Endothelial cell of umbilical vein (primary cell): ENCODE measurements around the gene LHFPL6. TPM values are rescaled to one million over a fixed set of nuclear protein-coding genes. Genes with fewer than 3 reads are reported as not detected.

Experiments
- BruUV-seq: library from RNA; stranded (reverse); fragments of 400-500 nt; replicated peaks from 2 replicates; lab custom pipeline; 2021; lab: Mats Ljungman, UMichigan
- CTCF ChIA-PET: fragments of 300-600, 350-600 bp; sonication (Branson Sonifier 250); formaldehyde crosslinking; loops from one replicate; lab custom pipeline; 2021; ENCODE audit warnings: antibody characterized with exemption, inconsistent platforms; lab: Charles Lee
- POLR2A ChIA-PET: fragments of 300-600, 350-600 bp; sonication (Branson Sonifier 250); formaldehyde crosslinking; loops from one replicate; lab custom pipeline; 2021; ENCODE audit warnings: antibody characterized with exemption, inconsistent platforms; lab: Charles Lee
- DNase-seq: peaks from one replicate; pipeline ENCODE4 v3.0.0-alpha.2; 2011; ENCODE audit warnings: low read depth, low spot score
- FAIRE-seq: peaks from 2 replicates; lab custom pipeline; 2011; peaks lifted over from hg19 to GRCh38; lab: Jason Lieb, UNC
- H2AFZ ChIP-seq: 2 replicates; pipeline ENCODE4 v1.6.0; 2012; ENCODE audit warnings: low read depth, low read length, control low read depth, inconsistent platforms
- H3K27ac ChIP-seq: 2 replicates; pipeline ENCODE4 v1.5.1; 2011; ENCODE audit warnings: low read depth, mild to moderate bottlenecking, control low read depth, low read length, moderate library complexity; ENCODE audit not compliant: insufficient read depth
- H3K27me3 ChIP-seq, 2 experiments: 2 replicates each; pipeline versions ENCODE4 v1.6.0 to v1.6.1; 2011; ENCODE audit warnings: low read length in 2 of 2, mixed read lengths in 1 of 2; ENCODE audit not compliant: control insufficient read depth in 2 of 2, insufficient read depth in 2 of 2
- H3K36me3 ChIP-seq, 2 experiments: 2 replicates in 1 of 2; 3 replicates in 1 of 2; pipeline ENCODE4 v1.5.1; 2011; ENCODE audit warnings: low read length in 2 of 2, mild to moderate bottlenecking in 1 of 2, moderate library complexity in 1 of 2; ENCODE audit not compliant: control insufficient read depth in 2 of 2, insufficient read depth in 2 of 2; ENCODE audit errors: extremely low read depth in 1 of 2
- H3K4me1 ChIP-seq: 3 replicates; pipeline ENCODE4 v1.5.1; 2011; ENCODE audit warnings: mild to moderate bottlenecking, low read length; ENCODE audit not compliant: control insufficient read depth, insufficient read depth; ENCODE audit errors: extremely low read depth
- H3K4me2 ChIP-seq: 2 replicates; pipeline ENCODE4 v1.6.1; 2011; ENCODE audit warnings: low read length, control low read depth, mixed read lengths; ENCODE audit not compliant: insufficient read depth
- H3K4me3 ChIP-seq, 3 experiments: fragments of 200-600 bp in 1 of 3; sonication (generic), shearing (Covaris generic) in 1 of 3; replicated peaks in 1 of 3; 2 replicates each; pipeline ENCODE4 v1.5.1; 2011 to 2016; ENCODE audit warnings: control low read depth in 3 of 3, low read length in 3 of 3, mild to moderate bottlenecking in 2 of 3, inconsistent platforms in 1 of 3, low read depth in 1 of 3, moderate library complexity in 1 of 3; ENCODE audit not compliant: insufficient read depth in 1 of 3
- H3K79me2 ChIP-seq: 2 replicates; pipeline ENCODE4 v1.6.0; 2012; ENCODE audit warnings: low read length, inconsistent platforms; ENCODE audit not compliant: control insufficient read depth, insufficient read depth
- H3K9ac ChIP-seq: replicated peaks from 2 replicates; pipeline ENCODE3; 2011; ENCODE audit warnings: low read length, control low read depth; ENCODE audit not compliant: insufficient read depth; ENCODE audit errors: extremely low read depth
- H3K9me1 ChIP-seq: replicated peaks from 3 replicates; pipeline ENCODE4 v1.6.0; 2011; ENCODE audit warnings: mild to moderate bottlenecking, low read length; ENCODE audit not compliant: control insufficient read depth, insufficient read depth; ENCODE audit errors: extremely low read depth
- H3K9me3 ChIP-seq: replicated peaks from 2 replicates; pipeline ENCODE4 v1.5.1; 2012; ENCODE audit warnings: low read length, inconsistent platforms; ENCODE audit not compliant: control insufficient read depth, insufficient read depth
- H4K20me1 ChIP-seq: replicated peaks from 2 replicates; pipeline ENCODE3; 2011; ENCODE audit warnings: mild to moderate bottlenecking, low read length; ENCODE audit not compliant: control insufficient read depth, insufficient read depth; ENCODE audit errors: extremely low read depth
- EZH2 ChIP-seq: IDR thresholded peaks from 2 replicates; pipeline ENCODE4 v1.6.1; 2012; ENCODE audit warnings: borderline replicate concordance, low read depth, mild to moderate bottlenecking, moderate library complexity, low read length, inconsistent platforms; ENCODE audit not compliant: severe bottlenecking
- FOS ChIP-seq: IDR thresholded peaks from 2 replicates; pipeline ENCODE4 v1.6.1; 2011; ENCODE audit warnings: mild to moderate bottlenecking, low read length, moderate library complexity, borderline replicate concordance; ENCODE audit not compliant: insufficient read depth
- GATA2 ChIP-seq: IDR thresholded peaks from 2 replicates; pipeline ENCODE4 v1.7.0; 2011; ENCODE audit warnings: low read depth, mild to moderate bottlenecking, moderate library complexity, mixed read lengths, low read length; ENCODE audit not compliant: insufficient read length, insufficient read depth
- JUN ChIP-seq: IDR thresholded peaks from 2 replicates; pipeline ENCODE4 v1.6.1; 2011; ENCODE audit warnings: borderline replicate concordance, low read depth; ENCODE audit not compliant: insufficient read length, insufficient read depth
- MYC ChIP-seq: IDR thresholded peaks from one replicate; pipeline ENCODE4 v1.6.1; 2011; ENCODE audit warnings: mild to moderate bottlenecking, low read depth, low read length
- POLR2A ChIP-seq: IDR thresholded peaks from 2 replicates; pipeline ENCODE4 v1.6.1; 2012; ENCODE audit warnings: low read depth, mild to moderate bottlenecking, control low read depth, low read length
- POLR2AphosphoS5 ChIP-seq: IDR thresholded peaks from 2 replicates; pipeline ENCODE4 v1.6.1; 2012; ENCODE audit warnings: low read depth, mild to moderate bottlenecking, control low read depth, low read length, moderate library complexity; ENCODE audit not compliant: insufficient read depth
- dilution Hi-C: fragments of 300-500 bp; cut with MboI; formaldehyde crosslinking; loops from one replicate; pipeline ENCODE4 v1.15.0; 2019; ENCODE audit warnings: low sequenced_read_pairs; ENCODE audit not compliant: extremely low pct_ligation_motif_present
- intact Hi-C: fragments of 100-400 bp; cut with micrococcal nuclease; formaldehyde crosslinking; loops from one replicate; pipeline ENCODE4 v1.10.0; 2022
- polyA plus RNA-seq, 4 experiments: library from polyadenylated mRNA; depleted of rRNA in 3 of 4; stranded (reverse) in 3 of 4; unstranded in 1 of 4; fragments of >200 nt; gene quantifications; 2 replicates each; pipeline versions ENCODE4 v1.2.1 to v1.2.3, GENCODE V29; 2011 to 2012; ENCODE audit warnings: missing spikeins in 1 of 4
- total RNA-seq: library from RNA; stranded (reverse); gene quantifications from 2 replicates; pipeline ENCODE4 v1.2.3, GENCODE V29; 2021
- TF ChIP-seq, protein P1 (sequence below), 2 donors: IDR thresholded peaks; 1 replicate in 1 of 2; 2 replicates in 1 of 2; pipeline ENCODE4 v1.5.1; 2011; ENCODE audit warnings: low read length in 2 of 2, mild to moderate bottlenecking in 2 of 2, moderate library complexity in 2 of 2, control low read depth in 1 of 2, inconsistent platforms in 1 of 2, low read depth in 1 of 2; ENCODE audit not compliant: insufficient read depth in 1 of 2; ENCODE audit errors: extremely low read depth in 1 of 2
- TF ChIP-seq, protein P2 (sequence below): IDR thresholded peaks from 2 replicates; pipeline ENCODE4 v1.6.1; 2011; ENCODE audit not compliant: insufficient read depth, insufficient read length

The LHFPL6 gene
- total and polyA plus RNA-seq, 2 donors (not counting 3 experiments of a cell fraction or from before 2014, with no cell fraction given): 17.5 to 19.4 TPM

DNA sequence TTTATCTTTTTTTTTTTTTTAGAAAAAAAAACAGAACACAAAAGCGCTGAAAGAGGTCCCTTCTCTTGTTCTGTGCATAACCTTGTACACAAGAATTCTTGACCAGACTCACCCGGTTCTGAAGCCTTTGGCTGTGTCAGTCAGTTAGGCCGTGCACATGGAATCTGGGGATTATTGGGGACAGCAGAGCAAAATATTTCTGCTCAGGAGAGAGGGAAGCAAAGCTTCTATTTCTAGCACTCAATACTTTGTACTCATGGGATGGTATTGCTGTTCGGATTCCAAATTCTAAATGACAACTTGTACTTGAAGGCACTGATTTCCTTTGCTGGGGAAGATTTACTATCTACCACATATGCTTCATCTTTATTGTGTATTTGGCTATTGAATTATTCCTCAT is 292.0 kb downstream of the LHFPL6 start:
- dilution Hi-C loops (no loop called here), intact Hi-C loops (no loop called here)
- H3K9me1 ChIP-seq: no peaks in the 10 kb centered on the region
- no peak overlapping the region for H3K27ac ChIP-seq
- no peaks in the 10 kb centered on the region for H3K36me3 ChIP-seq
- H3K4me1 ChIP-seq: no peaks in the 10 kb centered on the region
- no peaks in the 10 kb centered on the region for H4K20me1 ChIP-seq
- no TSS peak for BruUV-seq
- TF ChIP-seq, protein P1, sequence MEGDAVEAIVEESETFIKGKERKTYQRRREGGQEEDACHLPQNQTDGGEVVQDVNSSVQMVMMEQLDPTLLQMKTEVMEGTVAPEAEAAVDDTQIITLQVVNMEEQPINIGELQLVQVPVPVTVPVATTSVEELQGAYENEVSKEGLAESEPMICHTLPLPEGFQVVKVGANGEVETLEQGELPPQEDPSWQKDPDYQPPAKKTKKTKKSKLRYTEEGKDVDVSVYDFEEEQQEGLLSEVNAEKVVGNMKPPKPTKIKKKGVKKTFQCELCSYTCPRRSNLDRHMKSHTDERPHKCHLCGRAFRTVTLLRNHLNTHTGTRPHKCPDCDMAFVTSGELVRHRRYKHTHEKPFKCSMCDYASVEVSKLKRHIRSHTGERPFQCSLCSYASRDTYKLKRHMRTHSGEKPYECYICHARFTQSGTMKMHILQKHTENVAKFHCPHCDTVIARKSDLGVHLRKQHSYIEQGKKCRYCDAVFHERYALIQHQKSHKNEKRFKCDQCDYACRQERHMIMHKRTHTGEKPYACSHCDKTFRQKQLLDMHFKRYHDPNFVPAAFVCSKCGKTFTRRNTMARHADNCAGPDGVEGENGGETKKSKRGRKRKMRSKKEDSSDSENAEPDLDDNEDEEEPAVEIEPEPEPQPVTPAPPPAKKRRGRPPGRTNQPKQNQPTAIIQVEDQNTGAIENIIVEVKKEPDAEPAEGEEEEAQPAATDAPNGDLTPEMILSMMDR (IDR thresholded peaks at IDR 0.05; ENCODE audit: extremely low read depth in 1 of 2, insufficient read depth in 1 of 2, low read depth in 1 of 2, low read length in 2 of 2): no peak
- TF ChIP-seq POLR2AphosphoS5: no peak
- TF ChIP-seq EZH2: no peak
- TF ChIP-seq, protein P2, sequence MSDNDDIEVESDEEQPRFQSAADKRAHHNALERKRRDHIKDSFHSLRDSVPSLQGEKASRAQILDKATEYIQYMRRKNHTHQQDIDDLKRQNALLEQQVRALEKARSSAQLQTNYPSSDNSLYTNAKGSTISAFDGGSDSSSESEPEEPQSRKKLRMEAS: no peak
- no peak for TF ChIP-seq POLR2A
- TF ChIP-seq JUN: no peak
- TF ChIP-seq FOS: no peak
- no peak for TF ChIP-seq MYC
- TF ChIP-seq GATA2: no peak
- no peak overlapping the region for H3K4me2 ChIP-seq
- H3K27me3 ChIP-seq: peaks cover 0 to 3% of the 10 kb centered on the region in 2 experiments
- POLR2A ChIA-PET: no interaction called here
- no peaks in the 10 kb centered on the region for H3K79me2 ChIP-seq
- H3K4me3 ChIP-seq: no peak overlapping the region
- H3K9ac ChIP-seq: no peak overlapping the region
- DNase-seq: no peak
- no peak overlapping the region for H2AFZ ChIP-seq
- no peaks in the 10 kb centered on the region for H3K9me3 ChIP-seq
- FAIRE-seq: no peak
- CTCF ChIA-PET: interaction anchor here (1.2 kb wide), 1 partner anchor 301 kb away, joined by 4 read pairs; no protein-coding TSS in a partner anchor
